HG02870 (cell line): ENCODE data around the gene SPDYC.

Source experiments
- ATAC-seq: cut with Tn5 transposase; IDR thresholded peaks from one replicate; pipeline ENCODE4 v1.9.1; 2021; ENCODE audit warnings: mild to moderate bottlenecking, moderate library complexity; ENCODE audit not compliant: unreplicated experiment

Gene SPDYC

DNA sequence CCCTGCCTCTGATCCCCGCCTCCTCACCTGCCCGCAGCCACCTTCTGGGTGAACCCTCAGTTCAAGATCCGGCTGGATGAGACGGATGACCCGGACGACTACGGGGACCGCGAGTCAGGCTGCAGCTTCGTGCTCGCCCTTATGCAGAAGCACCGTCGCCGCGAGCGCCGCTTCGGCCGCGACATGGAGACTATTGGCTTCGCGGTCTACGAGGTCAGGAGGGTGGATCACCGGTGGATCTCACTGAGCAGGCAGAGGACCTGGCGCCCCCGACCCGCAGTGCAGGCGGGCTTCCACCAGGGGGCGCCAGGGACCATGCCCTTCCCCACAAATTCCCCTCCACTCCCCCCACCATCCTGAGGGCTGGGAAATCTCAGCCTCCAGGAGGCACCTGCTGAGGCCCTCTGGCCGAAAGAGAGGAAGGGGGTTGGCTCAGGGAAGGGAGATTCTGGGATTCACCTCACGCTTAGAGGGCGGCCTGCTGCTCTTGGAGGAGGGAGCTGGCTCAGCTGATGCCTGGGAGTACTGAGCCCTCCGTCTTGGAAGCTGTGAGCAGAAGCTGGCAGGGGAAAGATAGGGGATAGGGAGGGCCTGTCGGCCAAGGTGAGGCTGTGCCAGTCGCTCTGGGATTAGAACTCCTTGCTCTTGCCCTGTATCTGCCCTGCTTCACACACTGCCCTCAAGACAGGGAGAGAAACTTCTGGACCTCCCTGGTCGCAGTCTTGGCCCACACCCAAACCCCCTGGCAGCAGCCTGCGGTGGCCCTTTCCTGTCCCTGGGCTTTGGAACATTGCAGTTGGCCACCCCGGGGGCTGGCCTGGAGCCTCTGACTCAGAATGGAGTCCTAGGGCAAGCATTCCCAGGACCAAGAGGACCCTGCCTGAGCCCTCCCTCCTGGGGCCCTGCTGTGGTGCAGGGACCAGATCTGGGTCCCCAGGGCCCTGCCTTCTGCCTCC, 34.9 kb downstream of the SPDYC start:
- no peak for ATAC-seq

DNA sequence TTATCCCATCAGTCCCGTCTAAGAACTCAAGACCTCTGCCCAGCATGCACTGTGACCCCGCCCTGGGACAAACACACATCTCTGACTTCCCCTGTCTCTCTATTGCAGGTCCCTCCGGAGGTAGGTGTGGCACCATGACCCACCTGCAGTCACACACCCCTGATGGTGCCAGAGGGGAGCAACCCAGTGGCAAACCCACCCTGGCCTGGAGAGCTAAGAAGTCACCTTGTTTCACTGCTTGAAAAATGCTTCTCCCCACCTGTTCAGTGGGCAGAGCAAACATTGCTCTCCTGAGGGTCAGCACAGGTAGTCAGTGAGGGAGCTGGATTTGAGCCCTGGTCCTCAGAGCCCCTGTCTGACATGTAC, 35.6 kb downstream of the SPDYC start:
- no peak for ATAC-seq

- ATAC-seq, result no peak
These were observed 36.4 kb downstream of the SPDYC start for GRCh38 chr11:65206441-65206841.

- ATAC-seq, result no peak
These were observed 36.9 kb downstream of the SPDYC start for GRCh38 chr11:65206901-65207300.

GRCh38 chr11:65207918-65208784, 38.1 kb downstream of the SPDYC start:
- ATAC-seq, result no peak

DNA sequence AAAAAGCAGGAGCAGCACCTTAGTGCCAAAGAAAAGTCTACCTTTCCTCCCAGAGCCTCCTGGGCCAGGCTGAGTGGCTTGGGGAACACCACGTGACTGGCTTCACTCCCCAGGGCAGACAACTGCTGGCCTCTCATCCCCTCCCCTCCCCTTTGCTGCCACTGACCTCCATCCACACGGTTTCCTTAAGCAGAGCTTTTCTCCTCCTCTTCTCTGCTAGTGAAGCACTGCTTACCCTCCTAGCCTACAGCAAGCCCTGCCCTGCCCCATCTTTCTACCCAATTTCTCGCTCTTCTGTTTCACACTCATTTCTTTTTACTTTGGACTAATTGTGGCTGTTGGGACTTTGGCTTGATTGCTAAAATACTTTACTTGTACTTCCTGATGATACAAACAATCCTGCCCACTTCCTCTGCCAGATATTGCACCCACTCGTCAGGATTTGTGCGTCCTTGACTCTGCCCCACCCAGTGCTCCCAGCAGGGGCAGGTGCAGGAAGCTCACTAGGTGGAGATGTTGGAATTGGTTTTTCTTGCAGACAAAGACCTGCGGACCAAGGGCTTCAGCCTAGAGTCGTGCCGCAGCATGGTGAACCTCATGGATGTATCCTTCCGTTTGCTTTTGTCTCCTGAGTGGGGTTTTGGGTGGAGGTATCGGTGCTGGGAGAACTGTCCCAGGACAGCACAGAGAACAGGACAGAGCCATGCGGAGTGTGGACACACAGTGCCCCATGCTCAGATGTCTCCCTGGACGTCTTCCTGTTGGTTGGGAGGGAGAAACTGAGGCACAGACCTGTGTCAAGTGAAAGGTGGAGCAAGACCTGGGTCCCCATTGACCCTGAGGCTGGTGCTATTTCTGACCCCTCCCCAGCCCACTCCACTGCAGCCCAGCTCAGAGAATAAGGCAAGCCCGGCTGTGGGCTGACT, 39.0 kb downstream of the SPDYC start:
- no peak for ATAC-seq

DNA sequence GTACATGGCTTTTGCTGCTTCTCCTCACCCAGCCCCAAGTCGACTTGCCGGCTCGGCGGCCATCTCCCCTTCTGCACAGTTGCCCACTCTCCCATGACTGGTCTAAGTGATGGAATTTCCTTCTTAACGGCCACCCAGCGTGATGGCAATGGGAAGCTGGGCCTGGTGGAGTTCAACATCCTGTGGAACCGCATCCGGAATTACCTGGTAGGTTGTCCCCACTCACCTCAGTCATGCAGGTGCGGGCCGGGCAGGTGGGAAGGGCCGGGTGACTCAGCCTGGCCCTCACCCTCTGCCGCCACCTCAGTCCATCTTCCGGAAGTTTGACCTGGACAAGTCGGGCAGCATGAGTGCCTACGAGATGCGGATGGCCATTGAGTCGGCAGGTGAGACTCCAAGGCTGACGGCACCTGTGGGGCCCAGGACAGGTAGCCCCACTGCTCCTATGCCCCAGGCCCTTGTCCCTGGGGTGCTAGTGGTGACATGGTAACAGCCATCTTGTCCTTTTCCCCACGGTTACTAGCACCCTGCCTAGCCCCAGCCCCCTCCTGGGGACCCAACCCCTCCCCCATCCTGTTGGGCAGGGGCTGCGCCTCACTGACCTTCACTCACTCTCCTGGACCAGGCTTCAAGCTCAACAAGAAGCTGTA, 39.8 kb downstream of the SPDYC start:
- no peak for ATAC-seq

GRCh38 chr11:65210361-65210731, 40.3 kb downstream of the SPDYC start:
- no peak for ATAC-seq

DNA sequence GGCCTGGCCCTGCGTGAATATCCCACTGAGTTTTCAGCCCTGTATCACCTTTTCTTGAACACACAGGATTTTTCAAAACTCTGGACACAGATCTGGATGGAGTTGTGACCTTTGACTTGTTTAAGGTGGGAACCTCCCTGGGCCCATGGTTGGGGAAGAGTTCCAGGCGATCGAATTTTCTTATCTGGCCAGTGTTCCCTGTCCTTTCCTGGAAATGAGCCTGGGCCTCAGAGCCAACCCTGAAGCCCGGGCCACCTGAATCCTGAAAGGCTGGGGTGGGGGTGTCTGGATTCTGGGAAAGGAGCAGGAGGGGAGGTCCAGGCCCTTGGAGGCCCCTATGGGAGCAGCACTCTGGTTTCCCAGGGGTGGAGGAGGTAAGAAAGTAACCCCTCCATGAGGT, 40.7 kb downstream of the SPDYC start:
- no peak for ATAC-seq

- no peak for ATAC-seq
These were observed 41.5 kb downstream of the SPDYC start for GRCh38 chr11:65211293-65212105.

DNA sequence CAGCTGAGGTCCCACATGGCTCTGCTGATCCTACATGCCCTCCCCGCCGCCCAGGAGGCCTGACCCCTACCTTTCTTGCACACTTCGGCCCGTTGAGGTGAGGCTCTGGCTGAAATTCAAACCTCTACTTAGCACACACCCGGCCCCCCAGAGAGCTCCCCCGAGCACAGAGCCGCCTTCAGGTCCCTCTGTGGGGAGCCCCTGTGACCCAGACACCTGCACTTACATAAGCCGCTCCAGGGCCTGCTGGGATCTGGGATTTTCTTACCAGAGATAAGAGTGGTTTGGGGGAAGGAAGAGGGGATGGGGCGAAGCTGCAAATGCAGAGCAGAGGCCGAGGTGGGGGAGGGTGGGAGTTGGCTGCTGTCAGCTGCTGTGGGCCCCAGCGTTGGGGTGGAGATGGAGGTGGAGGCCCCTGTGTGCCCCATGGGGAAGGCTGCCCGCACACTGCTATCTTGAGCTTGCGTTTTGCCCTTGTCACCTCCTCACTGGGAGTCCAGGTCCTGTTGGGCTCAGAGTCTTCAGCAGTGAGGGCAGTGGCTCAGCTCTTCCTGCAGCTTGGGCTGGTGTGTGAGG, 42.3 kb downstream of the SPDYC start:
- ATAC-seq, result no peak

- ATAC-seq, result no peak
These were observed 43.5 kb downstream of the SPDYC start for GRCh38 chr11:65213322-65214211.

- no peak for ATAC-seq
These were observed 44.3 kb downstream of the SPDYC start for GRCh38 chr11:65214212-65214845.

DNA sequence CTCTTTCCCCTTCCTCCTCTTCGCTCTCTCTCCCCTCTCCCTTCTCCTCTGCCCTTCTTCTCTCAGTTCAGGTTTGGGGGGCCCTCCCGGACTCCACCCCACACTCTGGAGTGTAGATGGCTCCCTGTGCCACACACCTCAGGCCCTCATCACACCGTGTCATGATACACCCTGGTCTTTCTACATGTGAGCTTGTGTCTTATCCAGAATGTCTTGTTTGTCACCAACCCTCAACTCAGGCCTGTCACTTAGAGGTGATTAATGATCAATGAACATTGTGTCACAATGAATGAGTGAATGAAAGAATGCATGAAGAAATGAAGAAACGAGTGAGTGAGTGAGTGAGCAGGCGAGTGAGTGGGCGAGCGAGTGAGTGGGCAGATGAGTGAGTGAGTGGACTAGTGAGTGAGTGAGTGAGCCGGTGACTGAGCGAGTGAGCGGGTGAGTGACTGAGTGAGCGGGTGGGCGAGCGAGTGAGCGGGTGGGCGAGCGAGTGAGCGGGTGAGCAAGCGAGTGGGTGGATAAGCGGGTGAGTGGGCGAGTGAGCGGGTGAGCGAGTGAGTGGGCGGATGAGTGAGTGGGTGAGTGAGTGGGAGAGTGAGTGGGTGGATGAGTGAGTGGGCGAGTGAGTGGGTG, 45.5 kb downstream of the SPDYC start:
- no peak for ATAC-seq

DNA sequence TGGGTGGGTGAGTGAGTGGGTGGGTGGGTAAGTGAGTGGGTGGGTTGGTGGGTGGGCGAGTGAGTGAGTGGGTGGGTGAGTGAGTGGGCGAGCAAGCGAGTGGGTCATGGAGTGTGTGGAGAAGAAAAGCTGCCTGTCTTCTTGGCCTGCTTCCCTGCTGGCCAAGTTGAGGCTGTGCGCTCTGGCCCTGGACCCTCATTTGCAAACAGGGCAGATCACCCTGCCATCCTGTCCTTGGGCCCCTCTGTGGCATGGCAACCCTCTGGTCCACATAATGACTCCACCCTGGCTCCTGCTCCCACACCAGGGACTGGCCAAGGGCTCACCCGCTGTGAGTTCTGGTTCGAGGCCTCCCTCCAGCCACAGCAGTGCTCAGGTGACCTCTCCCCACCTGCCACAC, 46.8 kb downstream of the SPDYC start:
- ATAC-seq, result no peak

GRCh38 chr11:65217441-65218423, 47.7 kb downstream of the SPDYC start:
- no peak for ATAC-seq
